GM10266 (cell line): Measurements from ENCODE around the gene TCP11L2.
"Not testable (repeated sequence)": the region's sequence is repeated elsewhere in the genome, so short reads cannot be mapped to it uniquely, and the experiment has no call there.

ENCODE experiments used
- DNase-seq: peaks from one replicate; pipeline ENCODE4 v3.0.0; 2012; ENCODE audit errors: extremely low spot score
- TF ChIP-seq, protein P1 (sequence below): IDR thresholded peaks from 2 replicates; pipeline ENCODE4 v1.5.1; 2012; ENCODE audit warnings: mild to moderate bottlenecking, low read depth; ENCODE audit not compliant: control insufficient read depth, insufficient read depth; ENCODE audit errors: missing control alignments

The TCP11L2 gene

GRCh38 chr12:106380954-106381353 is 78.4 kb downstream of the TCP11L2 start:
- no peak for DNase-seq
- TF ChIP-seq, protein P1, sequence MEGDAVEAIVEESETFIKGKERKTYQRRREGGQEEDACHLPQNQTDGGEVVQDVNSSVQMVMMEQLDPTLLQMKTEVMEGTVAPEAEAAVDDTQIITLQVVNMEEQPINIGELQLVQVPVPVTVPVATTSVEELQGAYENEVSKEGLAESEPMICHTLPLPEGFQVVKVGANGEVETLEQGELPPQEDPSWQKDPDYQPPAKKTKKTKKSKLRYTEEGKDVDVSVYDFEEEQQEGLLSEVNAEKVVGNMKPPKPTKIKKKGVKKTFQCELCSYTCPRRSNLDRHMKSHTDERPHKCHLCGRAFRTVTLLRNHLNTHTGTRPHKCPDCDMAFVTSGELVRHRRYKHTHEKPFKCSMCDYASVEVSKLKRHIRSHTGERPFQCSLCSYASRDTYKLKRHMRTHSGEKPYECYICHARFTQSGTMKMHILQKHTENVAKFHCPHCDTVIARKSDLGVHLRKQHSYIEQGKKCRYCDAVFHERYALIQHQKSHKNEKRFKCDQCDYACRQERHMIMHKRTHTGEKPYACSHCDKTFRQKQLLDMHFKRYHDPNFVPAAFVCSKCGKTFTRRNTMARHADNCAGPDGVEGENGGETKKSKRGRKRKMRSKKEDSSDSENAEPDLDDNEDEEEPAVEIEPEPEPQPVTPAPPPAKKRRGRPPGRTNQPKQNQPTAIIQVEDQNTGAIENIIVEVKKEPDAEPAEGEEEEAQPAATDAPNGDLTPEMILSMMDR: no peak

GRCh38 chr12:106381866-106382265 is 79.3 kb downstream of the TCP11L2 start:
- DNase-seq: not testable (repeated sequence)

GRCh38 chr12:106386813-106387535 is 84.4 kb downstream of the TCP11L2 start:
- TF ChIP-seq, protein P1: no peak

GRCh38 chr12:106387848-106388377 is 85.4 kb downstream of the TCP11L2 start:
- no peak for DNase-seq
- TF ChIP-seq, protein P1: no peak

More at GRCh38 chr12:106386813-106387535, 84.4 kb downstream of the TCP11L2 start:
- DNase-seq: no peak

DNA sequence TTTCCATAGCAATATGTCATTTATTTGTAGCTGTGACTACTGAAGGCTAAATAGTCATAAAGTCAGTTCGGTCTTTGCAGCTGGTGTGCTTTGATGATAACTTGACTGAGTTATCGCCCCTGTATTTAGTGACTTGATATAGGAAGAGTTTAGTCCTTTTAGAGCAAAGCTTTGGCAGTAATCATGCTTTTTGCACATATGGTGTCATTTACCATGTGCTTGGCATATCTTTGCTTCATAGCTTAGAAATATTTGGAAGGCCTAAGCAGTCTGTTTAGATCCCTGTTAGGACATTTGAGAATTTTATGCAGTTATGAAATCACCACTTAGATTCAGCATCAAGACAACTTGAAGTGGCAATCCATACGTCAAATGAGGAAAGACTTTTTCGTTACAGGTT is 86.6 kb downstream of the TCP11L2 start:
- no peak for DNase-seq
- TF ChIP-seq, protein P1: no peak

- no peak for DNase-seq
Measured at GRCh38 chr12:106392759-106393158, 90.2 kb downstream of the TCP11L2 start.

More at GRCh38 chr12:106392759-106393158, 90.2 kb downstream of the TCP11L2 start:
- TF ChIP-seq, protein P1: no peak
